H1 (cell line): ENCODE results near the gene GRIK2. TPM values are rescaled to one million over a fixed set of nuclear protein-coding genes. Genes with fewer than 3 reads are reported as not detected.

ENCODE experiments used
- CBX8 ChIP-seq: fragments of 300-800, 300-1000 bp; sonication (generic); IDR thresholded peaks from 2 replicates; pipeline ENCODE4 v1.7.1; 2016; ENCODE audit warnings: low read depth, low read length, borderline replicate concordance
- CHD1 ChIP-seq: IDR thresholded peaks from 2 replicates; pipeline ENCODE4 v1.6.1; 2012; ENCODE audit warnings: low read depth, low read length, improper control_type of control experiment
- GTF2F1 ChIP-seq: IDR thresholded peaks from 2 replicates; pipeline ENCODE4 v1.6.1; 2012; ENCODE audit warnings: low read depth, low read length, improper control_type of control experiment, borderline replicate concordance
- POLR2AphosphoS5 ChIP-seq: IDR thresholded peaks from 2 replicates; pipeline ENCODE4 v1.6.1; 2011; ENCODE audit warnings: low read depth, low read length
- SIRT6 ChIP-seq: IDR thresholded peaks from one replicate; pipeline ENCODE4 v1.7.1; 2012; ENCODE audit warnings: low read length, inconsistent platforms
- polyA plus RNA-seq, 7 experiments: library from polyadenylated mRNA; depleted of rRNA in 3 of 7; stranded (reverse) in 5 of 7; unstranded in 2 of 7; fragments of >200 nt in 5 of 7; fragments of 200-250 nt in 2 of 7; gene quantifications; 1 replicate in 5 of 7; 2 replicates in 1 of 7; 4 replicates in 1 of 7; pipeline versions ENCODE4 v1.2.1 to v1.2.3, GENCODE V29; 2011 to 2013; ENCODE audit warnings: missing spikeins in 2 of 7, mixed read lengths in 2 of 7
- total RNA-seq: library from RNA; stranded (reverse); fragmentation: NEBNext Ultra II Directional; extraction: Animal tissue kit (Norgen Biotek cat#: 25700); gene quantifications from 2 replicates; pipeline ENCODE4 v1.2.1, GENCODE V29; 2021

Gene GRIK2
- total and polyA plus RNA-seq, 2 of the 8 experiments (the other 6 are each of a cell fraction or from before 2014, with no cell fraction given), result 1.8 to 2.2 TPM

DNA sequence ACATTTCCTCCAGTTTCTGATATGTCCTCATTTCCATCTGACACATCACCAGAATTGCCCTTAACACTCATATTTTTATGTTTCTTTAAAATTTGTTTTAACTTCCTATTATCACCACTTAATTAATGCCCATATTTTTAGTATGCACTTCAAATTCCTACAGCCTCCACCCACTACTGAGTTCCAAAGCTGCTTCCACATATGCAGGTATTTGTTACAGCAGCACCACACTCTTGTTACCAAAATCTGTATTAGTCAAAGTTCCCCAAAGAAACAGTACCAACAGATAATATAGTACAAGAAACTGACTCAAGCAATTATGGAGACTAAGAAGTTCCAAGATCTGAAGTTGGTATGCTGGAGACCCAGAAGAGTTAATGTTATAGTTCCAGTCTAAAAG, 340.4 kb downstream of the GRIK2 start (continued):
- TF ChIP-seq CBX8, result no peak
- TF ChIP-seq CHD1, result no peak
- no peak for TF ChIP-seq POLR2AphosphoS5
- TF ChIP-seq SIRT6, result no peak
- no peak for TF ChIP-seq GTF2F1
